HG03558 (cell line): ENCODE measurements around the gene IL17A.

ENCODE experiments used
- ATAC-seq: cut with Tn5 transposase; IDR thresholded peaks from one replicate; pipeline ENCODE4 v1.9.1; 2021; ENCODE audit warnings: moderate number of reproducible peaks; ENCODE audit not compliant: unreplicated experiment; ENCODE audit errors: extremely low read depth

The IL17A gene

GRCh38 chr6:52209770-52210169 is 23.6 kb downstream of the IL17A start:
- peak; percentile 25 for ATAC-seq

- ATAC-seq = peak; percentile 64
These were observed 24.1 kb downstream of the IL17A start for GRCh38 chr6:52210227-52210626.

GRCh38 chr6:52213127-52213526 is 27.0 kb downstream of the IL17A start:
- ATAC-seq = no peak

- ATAC-seq = no peak
These were observed 29.6 kb downstream of the IL17A start for GRCh38 chr6:52215787-52216186.

GRCh38 chr6:52216932-52217575 is 30.9 kb downstream of the IL17A start:
- no peak for ATAC-seq

- ATAC-seq = no peak
These were observed 31.6 kb downstream of the IL17A start for GRCh38 chr6:52217761-52218160.

GRCh38 chr6:52221302-52221701 is 35.1 kb downstream of the IL17A start:
- ATAC-seq = peak; percentile 65

GRCh38 chr6:52227495-52227894 is 41.3 kb downstream of the IL17A start:
- peak; percentile 100 for ATAC-seq

- no peak for ATAC-seq
These were observed 44.5 kb downstream of the IL17A start for GRCh38 chr6:52230685-52231084.

- ATAC-seq = no peak
These were observed 45.4 kb downstream of the IL17A start for GRCh38 chr6:52231406-52232127.

- no peak for ATAC-seq
These were observed 46.8 kb downstream of the IL17A start for GRCh38 chr6:52233005-52233404.

- peak; percentile 63 for ATAC-seq
These were observed 48.0 kb downstream of the IL17A start for GRCh38 chr6:52233975-52234823.
